SHP77 treated with DMSO at 0.1 percent for 48 hours (cell line): Measurements from ENCODE around the gene TEX35.
A peak's percentile ranks its signal among the peaks of the same experiment; 100 is the strongest.
"Not testable (repeated sequence)": the region's sequence is repeated elsewhere in the genome, so short reads cannot be mapped to it uniquely, and the experiment has no call there.

Experiments used
- DNase-seq: peaks from one replicate; lab custom pipeline; 2025; lab: John Stamatoyannopoulos, UW

TEX35 gene

DNA sequence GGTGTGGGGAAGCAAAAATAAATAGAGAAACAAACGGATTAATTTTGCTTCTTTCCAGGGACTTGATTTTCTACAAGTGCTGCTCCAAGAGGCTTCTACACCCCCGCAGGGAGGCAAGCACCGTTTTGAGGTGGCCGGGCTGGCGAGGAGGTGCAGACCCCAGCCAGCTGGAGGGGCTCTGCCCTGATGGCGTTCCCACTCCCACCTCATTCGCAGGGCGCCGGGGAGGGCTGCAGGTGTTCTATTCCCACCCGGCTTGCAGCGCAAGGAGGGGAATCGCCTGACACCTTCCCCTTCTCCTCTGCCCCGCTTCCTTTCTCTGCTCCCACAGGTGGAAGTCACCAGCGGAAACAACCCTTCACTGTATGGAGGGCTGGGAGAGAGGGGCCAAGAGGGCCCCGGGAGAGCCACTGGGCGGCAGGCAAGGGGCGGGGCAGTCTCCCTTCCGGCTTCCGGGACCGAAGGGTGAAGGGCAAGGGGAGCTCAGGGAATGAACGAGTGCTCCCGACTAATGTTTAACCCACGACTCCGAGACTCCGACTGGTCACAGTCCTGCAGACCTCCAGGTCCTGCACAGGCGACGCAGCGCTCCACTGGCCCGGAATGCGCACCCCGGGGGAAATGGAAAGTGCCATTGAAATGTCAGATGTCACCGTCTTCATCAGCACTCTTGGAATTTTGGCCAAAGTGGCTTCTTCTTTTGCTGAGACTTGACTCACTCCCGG lies 29.1 kb downstream of the TEX35 start:
- no peak for DNase-seq

DNA sequence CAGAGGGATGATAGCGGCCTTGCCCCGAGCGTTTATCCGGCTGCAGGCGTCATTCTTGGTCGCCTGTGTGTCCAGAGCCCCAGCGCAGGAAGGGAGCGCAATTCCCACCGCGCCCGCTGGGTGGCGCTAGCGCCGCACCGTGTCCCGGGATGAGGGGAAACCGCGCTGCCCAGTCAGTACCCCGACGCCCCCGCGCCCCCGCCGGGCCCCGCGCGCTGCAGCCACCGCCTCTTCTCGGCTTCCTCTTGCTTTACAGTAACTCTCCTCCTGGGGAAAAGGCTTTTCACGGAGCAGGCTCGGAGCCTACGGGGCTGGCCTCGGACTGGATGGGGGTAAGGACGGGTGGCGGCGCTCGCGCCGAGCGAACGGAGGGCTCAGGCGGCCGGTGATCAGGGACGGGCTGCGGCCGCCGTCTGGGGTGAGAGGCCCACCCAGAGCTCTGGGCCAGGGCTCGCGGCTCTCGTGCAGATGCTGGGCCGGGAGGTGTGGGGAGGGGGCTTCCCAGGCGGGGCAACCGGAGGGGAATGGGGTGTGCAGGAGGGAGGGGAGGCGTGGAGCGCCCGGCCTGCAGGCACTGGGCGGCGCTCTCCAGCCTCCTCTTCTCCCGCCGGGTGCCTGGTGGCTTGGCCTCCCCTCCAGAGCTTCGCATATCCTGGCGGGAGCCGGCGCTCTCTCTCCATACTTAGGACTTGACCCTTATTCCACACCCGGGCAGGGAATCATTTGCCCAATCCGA lies 29.8 kb downstream of the TEX35 start:
- peak; percentile 27 for DNase-seq

DNA sequence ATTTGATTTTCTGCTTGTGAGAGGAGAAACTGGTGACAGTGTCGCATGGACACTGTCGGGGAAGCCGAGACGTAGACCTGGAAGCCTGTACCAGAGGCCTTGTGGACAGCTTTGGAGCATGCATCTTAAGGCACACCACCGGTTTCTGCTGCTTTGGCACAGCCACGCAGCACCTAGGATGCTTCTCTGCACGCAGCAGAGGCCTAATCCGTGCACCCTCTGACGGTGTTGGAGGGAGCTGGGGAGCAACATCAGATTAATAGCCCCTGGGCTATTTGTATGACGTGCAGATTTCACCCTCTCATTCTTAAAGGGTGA lies 30.3 kb downstream of the TEX35 start:
- no peak for DNase-seq

DNA sequence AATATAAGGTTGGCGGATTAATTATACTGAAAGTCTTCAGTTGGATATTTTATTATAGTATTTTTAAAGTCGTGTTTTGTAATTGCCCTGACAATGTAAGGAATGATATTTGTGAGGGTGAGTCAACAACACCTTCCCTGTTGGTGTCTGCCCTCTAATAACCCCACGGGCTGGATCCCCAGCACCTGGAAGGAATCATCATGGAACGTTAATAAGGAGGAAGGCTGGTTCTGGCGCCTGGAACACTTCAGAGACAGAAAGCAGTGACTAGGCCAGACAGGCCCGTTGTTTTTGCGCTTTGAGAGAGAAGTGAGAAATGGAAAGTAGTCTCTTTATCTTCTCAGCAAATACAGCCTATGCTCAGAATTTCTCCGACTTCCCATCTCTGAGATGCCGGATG lies 31.6 kb downstream of the TEX35 start:
- DNase-seq = no peak

DNA sequence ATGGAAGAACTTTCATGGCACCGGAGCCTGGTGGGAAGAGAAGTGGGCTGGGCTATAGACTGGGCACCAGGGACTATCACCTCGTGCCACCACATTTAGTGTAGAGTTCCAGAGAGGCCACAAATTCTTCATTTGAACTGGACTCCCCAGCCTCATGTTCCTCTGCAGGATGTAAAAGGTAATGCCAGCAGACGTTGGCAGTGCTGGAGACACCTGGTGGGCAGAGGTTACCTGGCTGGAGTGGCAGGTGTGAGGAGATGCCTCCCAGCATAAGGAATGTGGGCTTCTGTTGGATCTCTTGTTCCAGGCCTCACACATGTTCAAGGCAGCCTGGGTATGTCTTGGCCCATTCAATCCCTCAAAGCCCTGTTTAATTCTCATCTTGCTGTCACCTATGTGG lies 35.2 kb downstream of the TEX35 start:
- no peak for DNase-seq

DNA sequence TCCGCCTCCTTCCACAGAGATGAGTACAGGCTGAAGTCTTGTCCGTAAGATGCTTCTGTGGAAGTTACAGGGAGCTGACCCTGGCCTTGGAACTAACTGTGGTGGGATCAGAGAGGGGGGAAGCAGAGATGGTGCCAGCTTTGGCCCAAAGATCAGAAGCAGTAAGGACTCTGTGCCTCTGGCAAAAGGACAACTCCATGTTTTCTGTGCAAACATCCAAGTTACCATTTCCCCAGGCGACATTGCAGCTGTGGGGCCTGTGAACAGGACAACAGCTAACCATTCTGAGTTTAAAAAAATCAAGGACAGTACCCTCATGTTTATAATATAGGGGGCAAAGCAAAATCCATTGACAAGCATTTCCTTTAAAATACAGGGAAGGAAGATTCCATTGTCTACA lies 38.4 kb downstream of the TEX35 start:
- no peak for DNase-seq

DNA sequence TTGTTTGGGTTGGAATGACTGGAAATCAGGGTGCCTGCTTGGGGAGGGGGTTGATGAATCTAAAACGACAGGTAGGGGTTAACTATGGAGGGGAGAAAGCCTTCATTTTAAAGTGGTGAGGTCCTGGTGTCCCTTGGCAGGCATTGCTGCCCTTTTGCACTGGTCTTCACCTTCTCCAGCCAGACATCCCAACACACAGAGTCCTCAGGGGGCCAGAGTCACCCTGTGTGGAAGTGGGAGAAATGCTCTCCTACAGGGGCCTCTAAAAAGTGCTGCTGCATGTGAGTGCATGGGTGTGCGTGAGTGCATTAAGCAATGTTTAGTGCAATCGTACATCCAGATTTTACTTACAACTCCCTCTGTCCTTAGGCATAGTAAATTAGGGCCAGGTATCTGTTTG lies 39.0 kb downstream of the TEX35 start:
- DNase-seq = no peak

DNA sequence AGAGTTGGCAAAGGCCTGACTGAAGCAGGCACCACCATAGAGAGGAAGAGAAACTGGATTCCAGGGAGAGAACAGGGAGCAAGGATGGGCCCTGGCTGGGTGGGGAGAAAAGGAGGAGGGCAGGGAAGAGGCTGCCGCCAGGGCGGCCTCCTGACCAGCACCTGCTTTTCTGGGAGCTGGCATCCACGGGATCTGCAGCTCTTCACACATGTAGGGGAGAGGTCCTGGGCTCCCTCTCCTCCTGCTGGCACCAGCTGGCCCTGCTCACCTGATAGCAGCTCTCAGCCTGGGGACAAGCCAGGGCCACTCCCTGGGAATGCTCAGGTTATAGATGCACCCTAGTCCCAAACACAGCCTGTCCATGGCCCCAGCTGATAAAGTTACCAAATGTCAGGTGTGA lies 39.9 kb downstream of the TEX35 start:
- no peak for DNase-seq

DNA sequence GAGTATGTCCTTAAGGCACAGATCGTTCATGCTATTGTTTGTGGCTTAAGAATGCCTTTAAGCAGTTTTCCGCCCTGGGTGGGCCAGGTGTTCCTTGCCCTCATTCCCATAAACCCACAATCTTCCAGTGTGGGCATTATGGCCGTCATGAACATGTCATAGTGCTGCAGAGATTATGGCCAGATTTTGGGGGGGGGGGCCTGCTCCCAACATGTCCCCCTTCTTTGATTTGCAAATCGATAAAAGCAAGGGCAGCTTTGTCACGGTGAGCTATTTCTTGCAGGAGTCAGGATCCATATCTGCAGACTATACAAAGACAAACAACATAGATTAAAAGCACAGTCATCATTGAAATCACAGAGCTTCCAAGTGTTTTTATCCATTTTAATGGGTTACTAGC lies 41.4 kb downstream of the TEX35 start:
- DNase-seq = not testable (repeated sequence)

DNA sequence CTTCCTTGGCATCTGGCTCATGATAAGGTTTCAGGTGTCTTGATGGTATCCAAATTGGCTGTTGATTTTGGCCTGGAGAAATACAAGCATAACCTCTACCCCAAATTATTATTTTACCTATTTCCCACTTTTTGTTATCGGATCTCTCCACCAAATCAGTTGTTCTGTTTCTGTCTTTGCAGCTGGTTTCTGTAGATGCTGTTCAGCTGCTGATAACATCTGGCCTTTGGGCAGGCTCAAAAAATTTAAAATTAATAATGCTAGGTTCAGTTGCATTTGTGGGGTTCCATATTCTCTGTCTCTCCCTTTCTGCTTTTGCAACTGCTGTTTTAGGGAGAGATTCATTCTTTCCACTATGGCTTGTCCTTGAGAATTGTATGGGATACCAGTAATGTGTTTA lies 42.7 kb downstream of the TEX35 start:
- not testable (repeated sequence) for DNase-seq

DNA sequence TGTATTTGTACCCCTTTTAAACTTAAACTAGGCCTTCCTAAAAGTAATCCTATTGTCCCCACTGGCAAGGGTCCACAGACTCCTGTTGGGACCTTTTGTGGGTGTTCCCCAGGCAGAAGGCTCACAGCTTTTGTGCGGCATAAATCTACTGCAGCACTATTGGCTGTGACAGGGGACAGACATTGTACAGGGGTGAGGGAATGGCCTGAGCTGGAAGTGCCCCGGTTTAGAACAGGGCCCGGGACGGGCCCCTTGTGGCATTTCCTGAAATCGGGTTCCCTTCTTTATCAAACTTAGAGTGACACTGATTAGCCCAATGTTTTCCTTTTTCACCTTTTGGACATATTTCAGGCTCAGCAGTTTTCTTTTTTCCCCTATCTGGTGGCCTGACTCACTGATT lies 45.9 kb downstream of the TEX35 start:
- not testable (repeated sequence) for DNase-seq

DNA sequence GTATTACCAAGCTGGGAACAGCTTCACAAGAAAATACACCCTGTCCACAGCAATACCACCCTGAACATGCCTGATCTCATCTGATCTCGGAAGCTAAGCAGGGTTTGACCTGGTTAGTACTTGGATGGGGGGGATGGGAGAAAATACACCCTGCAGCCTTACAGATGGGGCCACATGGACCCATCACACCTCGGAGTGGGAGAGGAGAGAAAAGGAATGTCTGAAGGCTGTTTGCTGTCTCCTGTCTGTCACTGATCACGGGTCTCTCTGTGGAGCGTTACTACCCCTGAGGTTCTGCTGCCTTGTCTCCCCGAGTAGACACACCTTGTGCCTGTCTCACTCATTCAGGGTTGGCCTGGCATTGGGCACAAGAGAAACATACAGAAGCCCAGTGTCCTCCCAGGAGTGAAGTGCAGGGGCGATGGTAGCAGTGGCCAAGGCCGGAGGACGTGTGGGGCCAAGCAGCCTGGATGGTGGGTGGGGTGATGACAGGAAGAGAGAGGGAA lies 48.0 kb downstream of the TEX35 start:
- DNase-seq = no peak

DNA sequence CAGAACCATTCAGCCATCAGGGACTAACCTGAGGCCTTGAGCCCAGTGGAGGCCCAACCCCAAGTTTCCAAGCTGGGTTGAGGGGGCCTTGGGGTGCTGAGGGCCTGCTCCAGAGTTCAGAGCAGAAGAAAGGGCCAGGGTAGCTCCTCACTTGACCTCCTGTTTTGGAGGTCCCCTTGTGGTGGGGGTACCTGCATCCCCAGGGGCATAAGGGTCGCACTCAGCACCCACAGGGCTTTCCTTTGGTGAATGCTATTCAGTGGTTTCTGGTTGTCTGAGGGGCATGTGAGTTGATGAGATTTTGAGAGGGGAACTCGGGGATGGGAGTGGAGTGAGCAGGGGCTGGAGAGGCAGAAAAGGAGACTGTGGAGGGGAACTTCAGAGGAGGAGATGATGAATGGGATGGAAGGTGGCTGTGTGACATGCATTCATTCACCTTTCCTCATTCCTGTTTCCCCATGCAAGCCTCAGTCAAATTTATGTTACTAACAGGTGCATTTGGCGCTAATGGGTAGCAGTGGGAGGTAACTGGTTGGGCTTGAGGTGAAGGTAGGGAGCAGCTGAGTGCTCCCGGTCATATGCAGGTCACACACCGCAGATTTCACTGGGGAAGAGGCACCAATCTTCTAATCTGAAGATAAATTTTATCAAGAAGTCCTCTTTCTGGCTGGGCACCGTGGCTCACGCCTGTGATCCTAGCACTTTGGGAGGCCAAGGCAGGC lies 50.4 kb downstream of the TEX35 start:
- no peak for DNase-seq

DNA sequence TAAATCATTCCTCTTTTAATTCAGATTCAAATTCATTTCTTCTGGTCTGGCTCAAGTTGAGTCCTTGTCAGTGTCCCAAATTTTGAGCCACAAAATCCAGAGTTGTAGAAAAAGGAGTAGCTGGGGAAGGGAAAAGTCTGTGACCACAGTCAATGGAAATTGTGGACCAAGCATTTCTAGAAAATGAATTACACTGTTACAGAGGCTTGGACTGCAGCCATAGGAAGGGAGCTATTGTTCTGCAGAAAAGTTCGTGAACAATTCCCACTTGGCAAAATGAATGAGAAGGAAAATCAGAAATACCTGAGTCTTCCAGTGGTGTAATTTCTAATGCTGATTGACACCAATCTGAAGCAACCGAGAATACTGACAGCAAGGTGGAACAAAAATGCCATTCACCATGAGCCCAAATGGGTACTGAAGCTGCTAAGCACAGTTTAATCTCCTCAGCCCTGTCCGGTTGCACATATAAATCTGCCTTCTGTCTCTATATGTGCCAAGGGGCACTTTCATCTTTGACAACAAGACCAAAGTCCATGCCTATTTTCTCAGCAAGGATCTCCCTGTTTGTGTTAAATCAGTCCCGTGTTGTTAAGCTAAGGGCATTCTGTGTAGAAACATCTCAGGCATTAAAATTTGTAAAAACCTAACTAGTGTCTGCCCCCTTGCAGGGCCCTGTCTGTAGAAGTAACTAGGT lies 51.3 kb downstream of the TEX35 start:
- no peak for DNase-seq

DNA sequence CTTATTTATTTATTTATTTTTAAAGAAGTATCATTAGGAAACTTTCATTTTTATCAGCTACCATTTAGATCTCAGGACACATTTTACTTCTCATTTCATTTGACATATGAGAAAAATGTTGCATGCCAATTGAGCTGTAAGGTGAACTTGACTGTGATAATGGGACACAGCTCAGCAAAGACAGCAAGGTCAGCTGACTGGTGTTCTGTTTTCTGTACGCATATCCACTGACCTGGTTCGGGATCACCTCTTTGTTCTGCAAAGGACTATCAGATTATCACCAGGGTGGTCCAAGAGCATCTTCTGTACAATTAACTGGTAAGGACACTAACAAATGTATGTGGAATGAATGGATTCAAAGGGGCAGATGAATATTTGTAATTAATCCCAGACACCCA lies 51.9 kb downstream of the TEX35 start:
- no peak for DNase-seq

DNA sequence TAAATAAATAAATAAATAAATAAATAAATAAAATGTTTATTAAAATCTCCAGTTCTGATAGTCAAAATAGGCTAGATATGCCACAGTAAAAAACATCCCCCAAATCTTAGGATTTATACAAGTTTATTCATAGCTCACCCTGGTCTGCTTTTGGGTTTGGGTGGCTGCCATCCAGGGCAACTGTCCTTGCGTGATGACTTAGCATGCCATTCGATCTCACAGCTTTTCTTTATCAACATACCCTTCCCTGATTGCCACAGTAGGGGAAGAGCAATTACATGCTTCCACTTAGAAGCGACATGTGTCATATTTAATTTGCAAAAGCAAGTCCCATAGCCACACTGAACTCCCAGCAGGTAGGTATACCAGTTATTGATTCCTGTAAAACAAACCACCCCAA lies 52.7 kb downstream of the TEX35 start:
- DNase-seq = no peak

DNA sequence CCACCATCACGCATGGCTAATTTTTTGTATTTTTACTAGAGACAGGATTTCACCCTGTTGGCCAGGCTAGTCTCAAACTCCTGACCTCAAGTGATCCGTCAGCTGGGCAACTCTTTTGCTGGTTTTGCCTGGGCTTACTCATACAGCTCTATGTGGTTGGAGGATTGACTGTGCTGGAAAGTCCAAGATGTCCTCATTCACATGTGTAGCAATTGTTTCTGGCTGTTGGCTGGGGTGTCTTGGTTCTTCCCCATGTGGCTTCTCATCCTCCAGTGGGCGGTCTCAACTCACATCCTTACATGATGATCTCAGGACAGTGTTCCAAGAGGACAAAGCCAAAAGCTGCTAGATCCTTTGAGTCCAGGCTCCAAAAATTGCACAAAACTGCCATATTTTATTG lies 53.3 kb downstream of the TEX35 start:
- DNase-seq = no peak

DNA sequence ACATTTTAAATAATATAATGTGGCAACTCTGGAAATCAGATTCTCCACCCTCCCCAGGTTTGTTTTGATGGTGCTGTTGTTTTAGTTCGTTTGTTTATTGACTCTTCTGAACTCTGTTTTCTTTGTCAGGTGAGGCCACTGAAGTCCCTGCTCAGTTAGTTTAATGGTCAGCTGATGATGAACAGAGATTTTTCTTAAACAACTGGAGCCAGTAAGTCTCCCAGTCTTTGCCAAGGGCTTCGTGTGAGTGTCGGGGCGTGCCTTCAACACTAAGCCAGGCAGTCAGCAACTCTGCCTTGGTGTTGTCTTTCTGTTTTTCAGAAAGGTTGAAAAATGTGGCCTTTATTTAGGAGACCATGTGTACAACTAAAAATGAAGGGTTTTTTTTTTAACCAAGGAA lies 58.9 kb downstream of the TEX35 start:
- no peak for DNase-seq
